ENCODE measurements around the gene TCF7L2.

TCF7L2 gene

GRCh38 chr10:113030453-113030852 lies 80.4 kb downstream of the TCF7L2 start:
- H3K27ac ChIP-seq (ENCODE audit: low read depth, low read length): no peak overlapping the region
- H3K79me2 ChIP-seq (ENCODE audit: control insufficient read depth, low read length): no peaks in the 10 kb centered on the region
- H3K9me3 ChIP-seq (ENCODE audit: control insufficient read depth, insufficient read depth, low read length): no peaks in the 10 kb centered on the region
- H3K36me3 ChIP-seq (ENCODE audit: control insufficient read depth, low read length): no peaks in the 10 kb centered on the region
- H3K4me2 ChIP-seq (ENCODE audit: low read length): no peak overlapping the region
- TF ChIP-seq CTCF (IDR thresholded peaks at IDR 0.05; ENCODE audit: low read depth, low read length, poor library complexity, severe bottlenecking) (no peak), EZH2phosphoT487 (IDR thresholded peaks at IDR 0.05; ENCODE audit: borderline replicate concordance, low read length) (no peak)
- 0 out of 2 replicates have a peak, but pooled peaks cover 4% of the 10 kb centered on the region for H3K27me3 ChIP-seq (ENCODE audit: control insufficient read depth, low read length)
- no peak overlapping the region for H3K4me3 ChIP-seq (ENCODE audit: low read length)
- H3K9me2 ChIP-seq (replicated peaks; ENCODE audit: control insufficient read depth, low read length): no peaks in the 10 kb centered on the region
- H3F3A ChIP-seq (ENCODE audit: control insufficient read depth, insufficient read depth): no peaks in the 10 kb centered on the region
- peaks cover 9% of the 10 kb centered on the region; the same call in 1 of the 2 replicates for H4K20me1 ChIP-seq (ENCODE audit: control insufficient read depth, insufficient read depth, low read depth, low read length)
- peaks cover 5% of the 10 kb centered on the region; the same call in 1 of the 2 replicates for H3K4me1 ChIP-seq (ENCODE audit: control insufficient read depth, low read length)

- H3F3A ChIP-seq (ENCODE audit: control insufficient read depth, insufficient read depth): no peaks in the 10 kb centered on the region
- no peak overlapping the region for H3K4me2 ChIP-seq (ENCODE audit: low read length)
- no peaks in the 10 kb centered on the region for H3K9me3 ChIP-seq (ENCODE audit: control insufficient read depth, insufficient read depth, low read length)
- H3K36me3 ChIP-seq (ENCODE audit: control insufficient read depth, low read length): no peaks in the 10 kb centered on the region
- no peak overlapping the region for H3K4me3 ChIP-seq (ENCODE audit: low read length)
- peaks cover 9% of the 10 kb centered on the region; the same call in 1 of the 2 replicates for H4K20me1 ChIP-seq (ENCODE audit: control insufficient read depth, insufficient read depth, low read depth, low read length)
- H3K9me2 ChIP-seq (replicated peaks; ENCODE audit: control insufficient read depth, low read length): no peaks in the 10 kb centered on the region
- H3K79me2 ChIP-seq (ENCODE audit: control insufficient read depth, low read length): no peaks in the 10 kb centered on the region
- H3K27me3 ChIP-seq (ENCODE audit: control insufficient read depth, low read length): 0 out of 2 replicates have a peak, but pooled peaks cover 4% of the 10 kb centered on the region
- TF ChIP-seq EZH2phosphoT487 (IDR thresholded peaks at IDR 0.05; ENCODE audit: borderline replicate concordance, low read length) (no peak), CTCF (IDR thresholded peaks at IDR 0.05; ENCODE audit: low read depth, low read length, poor library complexity, severe bottlenecking) (no peak)
- no peak overlapping the region for H3K27ac ChIP-seq (ENCODE audit: low read depth, low read length)
- H3K4me1 ChIP-seq (ENCODE audit: control insufficient read depth, low read length): peaks cover 5% of the 10 kb centered on the region; the same call in 1 of the 2 replicates
Measured at GRCh38 chr10:113031147-113031546, 81.1 kb downstream of the TCF7L2 start.

- Histone ChIP-seq H3K79me2 (ENCODE audit: control insufficient read depth, low read length) (no peaks in the 10 kb centered on the region), H3F3A (ENCODE audit: control insufficient read depth, insufficient read depth) (no peaks in the 10 kb centered on the region), H3K9me2 (replicated peaks; ENCODE audit: control insufficient read depth, low read length) (no peaks in the 10 kb centered on the region), H3K9me3 (ENCODE audit: control insufficient read depth, insufficient read depth, low read length) (no peaks in the 10 kb centered on the region), H4K20me1 (ENCODE audit: control insufficient read depth, insufficient read depth, low read depth, low read length) (peaks cover 4% of the 10 kb centered on the region; the same call in 1 of the 2 replicates), H3K4me3 (ENCODE audit: low read length) (no peak overlapping the region), H3K4me1 (ENCODE audit: control insufficient read depth, low read length) (no peaks in the 10 kb centered on the region), H3K4me2 (ENCODE audit: low read length) (no peak overlapping the region), H3K27me3 (ENCODE audit: control insufficient read depth, low read length) (no peaks in the 10 kb centered on the region), H3K36me3 (ENCODE audit: control insufficient read depth, low read length) (no peaks in the 10 kb centered on the region), H3K27ac (ENCODE audit: low read depth, low read length) (no peak overlapping the region)
- no peak for TF ChIP-seq CTCF (IDR thresholded peaks at IDR 0.05; ENCODE audit: low read depth, low read length, poor library complexity, severe bottlenecking)
- no peak for TF ChIP-seq EZH2phosphoT487 (IDR thresholded peaks at IDR 0.05; ENCODE audit: borderline replicate concordance, low read length)
Measured at GRCh38 chr10:113033991-113034390, 83.9 kb downstream of the TCF7L2 start.

All from DOHH2 (cell line).